Choroid plexus epithelial cell (primary cell): ENCODE measurements around the gene AFMID.

Experiments
- DNase-seq: peaks from one replicate; pipeline ENCODE4 v3.0.0-alpha.2; 2010; ENCODE audit warnings: low read depth
- H3K4me3 ChIP-seq: 2 replicates; pipeline ENCODE4 v1.5.1; 2011; ENCODE audit warnings: low read depth, mild to moderate bottlenecking, control low read depth, low read length, moderate library complexity
- TF ChIP-seq, protein P1 (sequence below): conservative IDR thresholded peaks from 2 replicates; pipeline ENCODE4 v1.5.1; 2011; ENCODE audit warnings: low read depth, mild to moderate bottlenecking, control low read depth, inconsistent platforms, low read length, moderate library complexity

AFMID gene

DNA sequence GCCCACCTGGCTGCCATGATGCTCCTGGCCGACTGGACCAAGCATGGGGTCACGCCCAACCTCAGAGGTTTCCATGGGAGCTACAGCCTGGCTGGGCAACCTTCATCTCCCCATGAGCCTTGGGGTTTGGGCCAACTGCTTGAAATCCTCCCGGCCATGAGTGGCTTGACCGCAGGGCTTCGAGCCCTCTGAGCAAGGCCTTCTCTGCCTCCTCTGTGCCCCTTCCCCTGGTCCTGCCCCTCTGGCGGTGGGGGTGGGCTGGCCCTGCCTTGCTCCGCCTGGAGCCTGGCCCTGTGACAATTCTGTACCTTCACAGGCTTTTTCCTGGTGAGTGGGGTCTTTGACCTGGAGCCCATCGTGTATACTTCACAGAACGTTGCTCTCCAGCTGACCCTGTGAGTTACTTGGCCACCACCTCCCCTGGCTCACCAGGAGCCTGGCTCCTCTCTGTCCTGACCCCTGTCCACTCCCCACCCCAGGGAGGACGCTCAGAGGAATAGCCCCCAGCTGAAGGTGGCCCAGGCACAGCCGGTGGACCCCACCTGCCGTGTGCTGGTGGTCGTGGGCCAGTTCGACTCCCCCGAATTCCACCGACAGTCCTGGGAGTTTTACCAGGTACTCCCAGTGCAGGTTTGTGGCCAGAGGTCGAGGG, 18.1 kb downstream of the AFMID start:
- no peak overlapping the region for H3K4me3 ChIP-seq
- DNase-seq: no peak
- TF ChIP-seq, protein P1, sequence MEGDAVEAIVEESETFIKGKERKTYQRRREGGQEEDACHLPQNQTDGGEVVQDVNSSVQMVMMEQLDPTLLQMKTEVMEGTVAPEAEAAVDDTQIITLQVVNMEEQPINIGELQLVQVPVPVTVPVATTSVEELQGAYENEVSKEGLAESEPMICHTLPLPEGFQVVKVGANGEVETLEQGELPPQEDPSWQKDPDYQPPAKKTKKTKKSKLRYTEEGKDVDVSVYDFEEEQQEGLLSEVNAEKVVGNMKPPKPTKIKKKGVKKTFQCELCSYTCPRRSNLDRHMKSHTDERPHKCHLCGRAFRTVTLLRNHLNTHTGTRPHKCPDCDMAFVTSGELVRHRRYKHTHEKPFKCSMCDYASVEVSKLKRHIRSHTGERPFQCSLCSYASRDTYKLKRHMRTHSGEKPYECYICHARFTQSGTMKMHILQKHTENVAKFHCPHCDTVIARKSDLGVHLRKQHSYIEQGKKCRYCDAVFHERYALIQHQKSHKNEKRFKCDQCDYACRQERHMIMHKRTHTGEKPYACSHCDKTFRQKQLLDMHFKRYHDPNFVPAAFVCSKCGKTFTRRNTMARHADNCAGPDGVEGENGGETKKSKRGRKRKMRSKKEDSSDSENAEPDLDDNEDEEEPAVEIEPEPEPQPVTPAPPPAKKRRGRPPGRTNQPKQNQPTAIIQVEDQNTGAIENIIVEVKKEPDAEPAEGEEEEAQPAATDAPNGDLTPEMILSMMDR: no peak

DNA sequence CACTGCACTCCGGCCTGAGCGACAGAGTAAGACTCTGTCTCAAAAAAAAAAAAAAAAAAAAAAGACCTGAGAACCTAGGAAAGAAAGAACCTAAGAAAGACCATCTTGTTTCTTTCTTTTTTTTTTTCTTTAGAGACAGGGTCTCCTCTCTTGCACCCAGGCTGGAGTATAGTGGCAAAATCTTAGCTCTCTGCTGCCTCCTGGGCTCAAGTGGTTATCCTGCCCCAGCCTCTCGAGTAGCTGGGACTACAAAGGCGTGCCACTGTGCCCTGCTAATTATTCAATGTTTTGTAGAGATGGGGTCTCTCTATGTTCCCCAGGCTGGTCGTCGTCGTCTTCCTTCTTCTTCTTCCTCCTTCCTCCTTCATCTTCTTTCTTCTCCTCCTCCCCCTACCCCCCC, 19.1 kb downstream of the AFMID start:
- no peak for DNase-seq
- TF ChIP-seq, protein P1: peak; percentile 25
- no peak overlapping the region for H3K4me3 ChIP-seq

DNA sequence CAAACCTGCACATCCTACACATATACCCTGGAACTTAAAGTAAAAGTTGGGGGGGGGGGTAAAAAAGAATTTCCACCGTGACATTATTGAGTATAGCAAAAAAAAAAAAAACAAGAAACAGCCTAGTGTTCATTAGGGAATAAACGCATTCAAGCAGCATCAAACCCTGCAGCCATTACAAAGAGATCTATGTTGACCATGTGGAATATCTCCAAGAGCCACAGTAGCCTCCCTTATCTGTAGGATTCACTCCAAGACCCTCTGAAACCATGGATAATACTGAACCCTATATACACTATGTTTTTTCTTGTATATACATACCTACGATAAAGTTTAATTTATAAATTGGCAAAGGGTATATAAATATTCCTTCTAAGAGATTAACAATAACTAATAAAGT, 21.3 kb downstream of the AFMID start:
- TF ChIP-seq, protein P1: no peak
- H3K4me3 ChIP-seq: no peak overlapping the region
- DNase-seq: no peak

DNA sequence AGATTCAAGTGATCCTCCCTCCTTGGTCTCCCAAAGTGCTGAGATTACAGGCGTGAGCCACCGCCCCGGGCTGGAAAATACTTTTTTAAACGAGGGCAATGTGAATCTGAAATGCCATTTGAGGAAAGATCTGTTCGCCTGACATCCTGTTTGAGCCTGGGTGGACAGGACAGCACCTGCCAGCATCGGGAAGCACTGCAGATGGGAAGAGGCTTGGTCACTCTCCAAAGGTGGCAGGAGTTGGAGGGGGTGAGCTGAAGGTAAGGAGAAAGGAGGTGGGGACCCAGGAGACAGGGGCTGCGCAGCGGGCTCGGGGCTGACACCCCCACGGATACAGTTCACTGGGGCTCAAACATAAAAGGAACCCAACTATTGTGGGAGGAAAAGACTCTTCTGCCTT, 22.9 kb downstream of the AFMID start:
- DNase-seq: no peak
- TF ChIP-seq, protein P1: no peak
- H3K4me3 ChIP-seq: no peak overlapping the region

DNA sequence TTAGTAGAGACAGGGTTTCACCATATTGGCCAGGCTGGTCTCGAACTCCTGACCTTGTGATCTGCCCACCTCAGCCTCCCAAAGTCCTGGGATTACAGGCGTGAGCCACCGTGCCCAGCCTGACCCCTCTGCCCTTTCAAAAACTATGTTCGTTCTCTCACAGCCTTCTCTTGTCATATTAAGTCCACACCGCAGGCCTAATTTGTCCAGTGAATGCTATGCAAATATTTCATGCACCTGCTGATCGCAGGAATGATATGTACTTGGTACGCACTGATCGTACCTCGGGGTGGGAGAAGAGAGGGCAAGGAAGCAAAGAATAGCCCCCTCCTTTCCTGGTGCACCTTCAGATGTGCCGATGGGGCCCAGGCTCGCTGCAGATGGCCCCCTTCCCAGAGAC, 23.9 kb downstream of the AFMID start:
- DNase-seq: no peak
- H3K4me3 ChIP-seq: no peak overlapping the region
- TF ChIP-seq, protein P1: no peak

DNA sequence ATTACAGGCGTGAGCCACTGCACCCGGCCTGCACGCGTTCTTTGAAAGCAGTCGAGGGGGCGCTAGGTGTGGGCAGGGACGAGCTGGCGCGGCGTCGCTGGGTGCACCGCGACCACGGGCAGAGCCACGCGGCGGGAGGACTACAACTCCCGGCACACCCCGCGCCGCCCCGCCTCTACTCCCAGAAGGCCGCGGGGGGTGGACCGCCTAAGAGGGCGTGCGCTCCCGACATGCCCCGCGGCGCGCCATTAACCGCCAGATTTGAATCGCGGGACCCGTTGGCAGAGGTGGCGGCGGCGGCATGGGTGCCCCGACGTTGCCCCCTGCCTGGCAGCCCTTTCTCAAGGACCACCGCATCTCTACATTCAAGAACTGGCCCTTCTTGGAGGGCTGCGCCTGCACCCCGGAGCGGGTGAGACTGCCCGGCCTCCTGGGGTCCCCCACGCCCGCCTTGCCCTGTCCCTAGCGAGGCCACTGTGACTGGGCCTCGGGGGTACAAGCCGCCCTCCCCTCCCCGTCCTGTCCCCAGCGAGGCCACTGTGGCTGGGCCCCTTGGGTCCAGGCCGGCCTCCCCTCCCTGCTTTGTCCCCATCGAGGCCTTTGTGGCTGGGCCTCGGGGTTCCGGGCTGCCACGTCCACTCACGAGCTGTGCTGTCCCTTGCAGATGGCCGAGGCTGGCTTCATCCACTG, 27.0 kb downstream of the AFMID start, which contains the start of gene BIRC5:
Gene BIRC5, plus strand, starts transcription at position 238 of the 690 bp plus-strand sequence. Its CDS starts 64 bp downstream, at position 302.
- TF ChIP-seq, protein P1: no peak
- DNase-seq: peak; percentile 85
- peak within 1 kb of the TSS; percentile 74 for H3K4me3 ChIP-seq

DNA sequence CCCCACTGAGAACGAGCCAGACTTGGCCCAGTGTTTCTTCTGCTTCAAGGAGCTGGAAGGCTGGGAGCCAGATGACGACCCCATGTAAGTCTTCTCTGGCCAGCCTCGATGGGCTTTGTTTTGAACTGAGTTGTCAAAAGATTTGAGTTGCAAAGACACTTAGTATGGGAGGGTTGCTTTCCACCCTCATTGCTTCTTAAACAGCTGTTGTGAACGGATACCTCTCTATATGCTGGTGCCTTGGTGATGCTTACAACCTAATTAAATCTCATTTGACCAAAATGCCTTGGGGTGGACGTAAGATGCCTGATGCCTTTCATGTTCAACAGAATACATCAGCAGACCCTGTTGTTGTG, 27.5 kb downstream of the AFMID start:
- no peak for DNase-seq
- peak overlapping the region; percentile 74 for H3K4me3 ChIP-seq
- TF ChIP-seq, protein P1: no peak
